Neural cell (in vitro differentiated cells): Measurements from ENCODE around the gene VSNL1. TPM values are rescaled to one million over a fixed set of nuclear protein-coding genes. Genes with fewer than 3 reads are reported as not detected.

Experiments used
- H2AFZ ChIP-seq: fragments of 200-600, 300-800 bp; sonication (generic), shearing (Covaris generic); 2 replicates; pipeline ENCODE4 v1.6.0; 2014; ENCODE audit warnings: low read depth, mild to moderate bottlenecking, antibody characterized with exemption, low read length, moderate library complexity
- H3F3A ChIP-seq: fragments of 200-600 bp; shearing (Covaris generic); 2 replicates; pipeline ENCODE4 v1.6.1; 2016; ENCODE audit warnings: mild to moderate bottlenecking, moderate library complexity, mixed read lengths, antibody characterized with exemption, low read length; ENCODE audit not compliant: insufficient read depth, poor library complexity, severe bottlenecking
- H3K27ac ChIP-seq: fragments of 200-600, 300-800 bp; sonication (generic), shearing (Covaris generic); 2 replicates; pipeline ENCODE4 v1.5.1; 2014; ENCODE audit warnings: mild to moderate bottlenecking, low read length, moderate library complexity
- H3K27me3 ChIP-seq: fragments of 300-800, 200-600 bp; sonication (generic), shearing (Covaris generic); 2 replicates; pipeline ENCODE4 v1.6.0; 2014; ENCODE audit warnings: mild to moderate bottlenecking, low read depth, low read length, moderate library complexity; ENCODE audit not compliant: insufficient read depth
- H3K36me3 ChIP-seq: fragments of 300-800, 200-600 bp; sonication (generic), shearing (Covaris generic); 2 replicates; pipeline ENCODE4 v1.5.1; 2014; ENCODE audit warnings: mild to moderate bottlenecking, antibody characterized with exemption, low read length, moderate library complexity; ENCODE audit not compliant: insufficient read depth
- H3K4me2 ChIP-seq: fragments of 300-800, 200-600 bp; sonication (generic), shearing (Covaris generic); 2 replicates; pipeline ENCODE4 v1.6.0; 2014; ENCODE audit warnings: mild to moderate bottlenecking, low read length
- H3K4me3 ChIP-seq: fragments of 300-800, 200-600 bp; sonication (generic), shearing (Covaris generic); 2 replicates; pipeline ENCODE4 v1.5.1; 2014; ENCODE audit warnings: mild to moderate bottlenecking, low read length, moderate library complexity
- H3K79me2 ChIP-seq: fragments of 200-600 bp; shearing (Covaris generic); replicated peaks from 2 replicates; pipeline ENCODE4 v1.6.0; 2014; ENCODE audit warnings: mild to moderate bottlenecking, low read length, moderate library complexity; ENCODE audit not compliant: insufficient read depth
- H3K9ac ChIP-seq: fragments of 300-800, 200-600 bp; sonication (generic), shearing (Covaris generic); 2 replicates; pipeline ENCODE4 v1.6.1; 2016; ENCODE audit warnings: mild to moderate bottlenecking, low read length, mixed read lengths
- H3K9me2 ChIP-seq: fragments of 200-600 bp; shearing (Covaris generic); 2 replicates; pipeline ENCODE4 v1.6.1; 2016; ENCODE audit warnings: mild to moderate bottlenecking, low read length, mixed read lengths; ENCODE audit not compliant: insufficient read depth
- H3K9me3 ChIP-seq: fragments of 200-600, 300-800 bp; sonication (generic), shearing (Covaris generic); 2 replicates; pipeline ENCODE4 v1.6.1; 2016; ENCODE audit warnings: mild to moderate bottlenecking, mixed run types, low read length, moderate library complexity, mixed read lengths
- H4K20me1 ChIP-seq: fragments of 200-600 bp; shearing (Covaris generic); 2 replicates; pipeline ENCODE4 v1.6.1; 2016; ENCODE audit warnings: mild to moderate bottlenecking, mixed run types; ENCODE audit not compliant: insufficient read depth
- EP300 ChIP-seq: fragments of 450-650 bp; conservative IDR thresholded peaks from 2 replicates; pipeline ENCODE4 v1.6.1; 2014; ENCODE audit warnings: antibody characterized with exemption, mild to moderate bottlenecking, moderate library complexity; ENCODE audit not compliant: poor library complexity, severe bottlenecking
- EZH2 ChIP-seq: fragments of 200-600, 300-800 bp; shearing (Covaris generic), sonication (generic); IDR thresholded peaks from 2 replicates; pipeline ENCODE4 v1.6.1; 2014; ENCODE audit warnings: antibody characterized with exemption, low read length, borderline replicate concordance, mild to moderate bottlenecking; ENCODE audit not compliant: insufficient read depth, poor library complexity, severe bottlenecking
- MXI1 ChIP-seq: fragments of 450-650 bp; conservative IDR thresholded peaks from 2 replicates; pipeline ENCODE4 v1.6.1; 2014; ENCODE audit warnings: antibody characterized with exemption, mild to moderate bottlenecking; ENCODE audit not compliant: poor library complexity, severe bottlenecking
- POLR2AphosphoS5 ChIP-seq: IDR thresholded peaks from 2 replicates; pipeline ENCODE4 v1.6.1; 2012
- RAD21 ChIP-seq: fragments of 450-650 bp; conservative IDR thresholded peaks from 2 replicates; pipeline ENCODE4 v1.6.1; 2014; ENCODE audit warnings: antibody characterized with exemption, mild to moderate bottlenecking, moderate library complexity
- SMC3 ChIP-seq: fragments of 450-650 bp; conservative IDR thresholded peaks from 2 replicates; pipeline ENCODE4 v1.6.1; 2014; ENCODE audit warnings: antibody characterized with exemption, mild to moderate bottlenecking, moderate library complexity; ENCODE audit not compliant: poor library complexity
- TAF1 ChIP-seq: IDR thresholded peaks from 2 replicates; pipeline ENCODE4 v1.6.1; 2012; ENCODE audit warnings: low read depth
- polyA plus RNA-seq: library from polyadenylated mRNA; depleted of rRNA; stranded (reverse); fragments of >200 nt; gene quantifications from 2 replicates; pipeline ENCODE4 v1.2.3, GENCODE V29; 2014
- TF ChIP-seq, protein P1 (sequence below): IDR thresholded peaks from 2 replicates; pipeline ENCODE4 v1.6.1; 2012; ENCODE audit warnings: borderline replicate concordance
- TF ChIP-seq, protein P2 (sequence below): fragments of 450-650 bp; IDR thresholded peaks from 2 replicates; pipeline ENCODE4 v1.5.1; 2014; ENCODE audit warnings: antibody characterized with exemption, mild to moderate bottlenecking, moderate library complexity; ENCODE audit not compliant: poor library complexity, severe bottlenecking

Gene VSNL1
- polyA plus RNA-seq, 1 donor from 2014 or later = 69.7 TPM

DNA sequence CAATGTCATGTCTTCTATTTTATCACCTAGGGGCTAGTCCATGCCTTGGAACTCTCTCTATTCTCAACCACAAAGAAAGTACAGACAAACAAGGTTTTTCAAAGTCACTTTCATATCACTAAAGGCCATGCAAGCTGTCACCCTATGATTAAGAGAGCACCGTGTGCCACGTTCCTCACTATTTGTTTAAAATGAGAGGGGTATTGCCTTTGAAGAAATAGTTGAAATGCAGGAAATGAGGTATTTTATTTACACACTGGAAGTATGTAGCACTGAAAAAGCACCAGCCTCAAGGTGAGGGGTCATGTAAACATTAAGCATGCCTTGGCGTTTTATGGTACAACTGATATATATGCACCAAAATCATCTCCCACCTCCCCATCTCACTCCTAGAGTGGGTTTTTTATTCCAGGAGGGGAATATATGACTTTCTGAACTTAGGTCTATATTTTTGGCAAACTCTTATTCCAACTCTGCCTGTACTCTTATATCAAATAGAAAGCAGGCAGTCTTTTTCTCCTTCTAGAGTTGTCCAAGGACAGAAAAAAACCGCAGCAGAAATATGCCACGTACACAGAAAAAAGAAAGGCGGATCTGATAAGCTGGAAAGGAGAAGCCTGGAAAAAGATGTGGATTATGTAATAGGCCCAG, 53.5 kb downstream of the VSNL1 start:
- TF ChIP-seq, protein P1, sequence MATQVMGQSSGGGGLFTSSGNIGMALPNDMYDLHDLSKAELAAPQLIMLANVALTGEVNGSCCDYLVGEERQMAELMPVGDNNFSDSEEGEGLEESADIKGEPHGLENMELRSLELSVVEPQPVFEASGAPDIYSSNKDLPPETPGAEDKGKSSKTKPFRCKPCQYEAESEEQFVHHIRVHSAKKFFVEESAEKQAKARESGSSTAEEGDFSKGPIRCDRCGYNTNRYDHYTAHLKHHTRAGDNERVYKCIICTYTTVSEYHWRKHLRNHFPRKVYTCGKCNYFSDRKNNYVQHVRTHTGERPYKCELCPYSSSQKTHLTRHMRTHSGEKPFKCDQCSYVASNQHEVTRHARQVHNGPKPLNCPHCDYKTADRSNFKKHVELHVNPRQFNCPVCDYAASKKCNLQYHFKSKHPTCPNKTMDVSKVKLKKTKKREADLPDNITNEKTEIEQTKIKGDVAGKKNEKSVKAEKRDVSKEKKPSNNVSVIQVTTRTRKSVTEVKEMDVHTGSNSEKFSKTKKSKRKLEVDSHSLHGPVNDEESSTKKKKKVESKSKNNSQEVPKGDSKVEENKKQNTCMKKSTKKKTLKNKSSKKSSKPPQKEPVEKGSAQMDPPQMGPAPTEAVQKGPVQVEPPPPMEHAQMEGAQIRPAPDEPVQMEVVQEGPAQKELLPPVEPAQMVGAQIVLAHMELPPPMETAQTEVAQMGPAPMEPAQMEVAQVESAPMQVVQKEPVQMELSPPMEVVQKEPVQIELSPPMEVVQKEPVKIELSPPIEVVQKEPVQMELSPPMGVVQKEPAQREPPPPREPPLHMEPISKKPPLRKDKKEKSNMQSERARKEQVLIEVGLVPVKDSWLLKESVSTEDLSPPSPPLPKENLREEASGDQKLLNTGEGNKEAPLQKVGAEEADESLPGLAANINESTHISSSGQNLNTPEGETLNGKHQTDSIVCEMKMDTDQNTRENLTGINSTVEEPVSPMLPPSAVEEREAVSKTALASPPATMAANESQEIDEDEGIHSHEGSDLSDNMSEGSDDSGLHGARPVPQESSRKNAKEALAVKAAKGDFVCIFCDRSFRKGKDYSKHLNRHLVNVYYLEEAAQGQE = no peak
- TF ChIP-seq EZH2 (no peak), POLR2AphosphoS5 (no peak), RAD21 (no peak), SMC3 (no peak), EP300 (no peak), MXI1 (no peak), TAF1 (no peak)
- TF ChIP-seq, protein P2, sequence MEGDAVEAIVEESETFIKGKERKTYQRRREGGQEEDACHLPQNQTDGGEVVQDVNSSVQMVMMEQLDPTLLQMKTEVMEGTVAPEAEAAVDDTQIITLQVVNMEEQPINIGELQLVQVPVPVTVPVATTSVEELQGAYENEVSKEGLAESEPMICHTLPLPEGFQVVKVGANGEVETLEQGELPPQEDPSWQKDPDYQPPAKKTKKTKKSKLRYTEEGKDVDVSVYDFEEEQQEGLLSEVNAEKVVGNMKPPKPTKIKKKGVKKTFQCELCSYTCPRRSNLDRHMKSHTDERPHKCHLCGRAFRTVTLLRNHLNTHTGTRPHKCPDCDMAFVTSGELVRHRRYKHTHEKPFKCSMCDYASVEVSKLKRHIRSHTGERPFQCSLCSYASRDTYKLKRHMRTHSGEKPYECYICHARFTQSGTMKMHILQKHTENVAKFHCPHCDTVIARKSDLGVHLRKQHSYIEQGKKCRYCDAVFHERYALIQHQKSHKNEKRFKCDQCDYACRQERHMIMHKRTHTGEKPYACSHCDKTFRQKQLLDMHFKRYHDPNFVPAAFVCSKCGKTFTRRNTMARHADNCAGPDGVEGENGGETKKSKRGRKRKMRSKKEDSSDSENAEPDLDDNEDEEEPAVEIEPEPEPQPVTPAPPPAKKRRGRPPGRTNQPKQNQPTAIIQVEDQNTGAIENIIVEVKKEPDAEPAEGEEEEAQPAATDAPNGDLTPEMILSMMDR = no peak
- Histone ChIP-seq H3K36me3 (no peaks in the 10 kb centered on the region), H2AFZ (no peak overlapping the region), H3K4me2 (no peak overlapping the region), H3K79me2 (no peaks in the 10 kb centered on the region), H3K9me2 (no peaks in the 10 kb centered on the region), H3K9me3 (no peaks in the 10 kb centered on the region), H3K27ac (no peak overlapping the region), H4K20me1 (no peaks in the 10 kb centered on the region), H3K9ac (no peak overlapping the region), H3K4me3 (no peak overlapping the region), H3F3A (no peaks in the 10 kb centered on the region), H3K27me3 (no peaks in the 10 kb centered on the region)

DNA sequence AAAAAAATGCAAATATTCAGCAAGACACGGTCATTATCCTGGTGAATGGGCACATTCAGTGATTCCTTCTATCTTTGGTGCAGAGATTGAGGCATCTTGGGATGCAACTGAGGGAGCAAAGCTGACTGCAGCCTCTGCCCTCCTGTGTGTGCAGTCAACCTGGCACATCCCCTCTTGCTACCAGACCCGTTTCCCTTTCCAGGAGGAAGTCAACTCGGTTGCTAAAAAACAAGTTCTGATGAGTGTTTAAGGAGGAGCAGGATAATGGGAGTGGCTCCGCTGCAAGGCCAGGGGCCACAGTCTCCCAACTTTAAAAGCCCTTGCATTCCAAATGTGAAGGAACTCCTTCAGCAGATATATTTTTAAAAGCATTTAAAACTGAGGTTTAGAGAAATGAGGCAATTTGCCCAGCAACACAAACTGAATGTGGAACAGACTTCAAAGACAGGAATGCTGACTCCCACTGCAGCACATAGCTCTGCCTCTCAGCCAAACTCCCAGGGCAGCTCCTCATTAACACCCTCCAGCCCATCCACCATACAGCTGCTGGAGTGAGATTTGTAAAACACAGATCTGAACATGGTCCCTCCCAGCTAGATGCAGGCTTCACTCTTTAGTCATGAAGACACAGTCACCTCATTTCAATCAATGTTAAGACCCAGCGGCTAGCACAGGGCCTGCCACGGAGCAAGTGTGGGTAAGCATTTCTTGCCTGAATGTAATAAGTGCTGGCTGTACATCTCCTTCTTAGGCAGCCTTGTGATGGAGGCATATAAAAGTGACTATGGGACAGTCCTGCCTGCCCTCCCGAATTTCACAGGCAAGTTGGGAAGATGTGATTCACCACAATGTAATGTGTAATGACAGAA, 54.3 kb downstream of the VSNL1 start:
- Histone ChIP-seq H3K4me3 (no peak overlapping the region), H2AFZ (no peak overlapping the region), H3K4me2 (no peak overlapping the region), H3K27me3 (no peaks in the 10 kb centered on the region), H3K27ac (no peak overlapping the region), H3F3A (no peaks in the 10 kb centered on the region), H3K36me3 (no peaks in the 10 kb centered on the region), H3K9ac (no peak overlapping the region), H3K9me3 (no peaks in the 10 kb centered on the region), H3K9me2 (no peaks in the 10 kb centered on the region), H4K20me1 (no peaks in the 10 kb centered on the region), H3K79me2 (no peaks in the 10 kb centered on the region)
- TF ChIP-seq POLR2AphosphoS5 = no peak
- TF ChIP-seq MXI1 = no peak
- TF ChIP-seq, protein P1 = no peak
- TF ChIP-seq EP300 = no peak
- TF ChIP-seq EZH2 = no peak
- TF ChIP-seq, protein P2 = no peak
- no peak for TF ChIP-seq TAF1
- TF ChIP-seq RAD21 = no peak
- no peak for TF ChIP-seq SMC3
